ENCODE measurements around the gene ZBTB7C.

DNA sequence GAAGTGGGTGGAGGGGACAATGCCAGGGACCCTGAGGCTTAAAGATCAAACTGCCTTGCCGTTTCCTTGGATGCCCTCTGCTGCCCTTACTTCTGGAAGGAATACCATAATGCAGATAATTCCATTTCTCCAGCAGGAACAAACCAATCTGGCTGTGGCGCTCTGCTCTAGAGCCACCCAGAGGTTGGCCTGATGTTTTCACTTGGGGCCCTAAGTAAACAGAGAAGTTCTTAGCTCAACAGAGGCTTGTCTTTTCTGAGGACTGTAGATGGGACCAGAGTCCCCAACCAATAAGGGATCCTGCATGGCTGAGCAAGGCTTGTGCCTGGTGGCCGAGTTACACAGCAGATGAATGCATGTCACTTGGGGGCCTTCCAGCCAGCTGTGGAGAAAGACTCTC lies 230.2 kb downstream of the ZBTB7C start:
- TF ChIP-seq, protein P1, sequence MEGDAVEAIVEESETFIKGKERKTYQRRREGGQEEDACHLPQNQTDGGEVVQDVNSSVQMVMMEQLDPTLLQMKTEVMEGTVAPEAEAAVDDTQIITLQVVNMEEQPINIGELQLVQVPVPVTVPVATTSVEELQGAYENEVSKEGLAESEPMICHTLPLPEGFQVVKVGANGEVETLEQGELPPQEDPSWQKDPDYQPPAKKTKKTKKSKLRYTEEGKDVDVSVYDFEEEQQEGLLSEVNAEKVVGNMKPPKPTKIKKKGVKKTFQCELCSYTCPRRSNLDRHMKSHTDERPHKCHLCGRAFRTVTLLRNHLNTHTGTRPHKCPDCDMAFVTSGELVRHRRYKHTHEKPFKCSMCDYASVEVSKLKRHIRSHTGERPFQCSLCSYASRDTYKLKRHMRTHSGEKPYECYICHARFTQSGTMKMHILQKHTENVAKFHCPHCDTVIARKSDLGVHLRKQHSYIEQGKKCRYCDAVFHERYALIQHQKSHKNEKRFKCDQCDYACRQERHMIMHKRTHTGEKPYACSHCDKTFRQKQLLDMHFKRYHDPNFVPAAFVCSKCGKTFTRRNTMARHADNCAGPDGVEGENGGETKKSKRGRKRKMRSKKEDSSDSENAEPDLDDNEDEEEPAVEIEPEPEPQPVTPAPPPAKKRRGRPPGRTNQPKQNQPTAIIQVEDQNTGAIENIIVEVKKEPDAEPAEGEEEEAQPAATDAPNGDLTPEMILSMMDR (conservative IDR thresholded peaks at IDR 0.05; ENCODE audit: low read depth, low read length), result no peak
- TF ChIP-seq EZH2 (IDR thresholded peaks at IDR 0.05; ENCODE audit: borderline replicate concordance, low read depth, low read length, poor library complexity, severe bottlenecking), result no peak
